GM12878 (cell line): ENCODE measurements around the gene SRSF11. TPM values are rescaled to one million over a fixed set of nuclear protein-coding genes. Genes with fewer than 3 reads are reported as not detected.

Experiments used
- ATAC-seq: fragments of 200-7000 bp; cut with Tn5 transposase; 3 replicates; pipeline ENCODE4 v1.9.1; 2020; ENCODE audit warnings: mild to moderate bottlenecking, moderate library complexity
- Bru-seq: library from RNA; stranded (reverse); fragments of 400-500 nt; gene quantifications from one replicate; lab custom pipeline; 2021; lab: Mats Ljungman, UMichigan
- BruChase-seq, 2 experiments: library from RNA; stranded (reverse); fragments of 400-500 nt; gene quantifications; one replicate each; lab custom pipeline; 2021; lab: Mats Ljungman, UMichigan
- BruUV-seq: library from RNA; stranded (reverse); fragments of 400-500 nt; replicated peaks from 2 replicates; lab custom pipeline; 2021; lab: Mats Ljungman, UMichigan
- CTCF ChIA-PET: fragments of 300-600 bp; sonication (Branson Sonifier 250); formaldehyde crosslinking; extraction: SDS; loops from one replicate; lab custom pipeline; 2021; ENCODE audit warnings: inconsistent platforms; lab: Yijun Ruan, JAX
- POLR2A ChIA-PET: fragments of 350-600 bp; formaldehyde crosslinking; extraction: SDS; loops from one replicate; lab custom pipeline; 2021; ENCODE audit warnings: inconsistent platforms; lab: Charles Lee
- RAD21 ChIA-PET: fragments of 300-600 bp; sonication (Branson Sonifier 250); formaldehyde crosslinking; loops from one replicate; lab custom pipeline; 2023; ENCODE audit warnings: antibody characterized with exemption; ENCODE audit not compliant: unreplicated experiment; lab: Charles Lee
- SMC1A ChIA-PET: fragments of 300-600 bp; sonication (Branson Sonifier 250); formaldehyde crosslinking; loops from one replicate; lab custom pipeline; 2023; ENCODE audit not compliant: unreplicated experiment, uncharacterized antibody; lab: Charles Lee
- DNase-seq: peaks from one replicate; pipeline ENCODE4 v3.0.0-alpha.2; 2011; ENCODE audit warnings: low read depth, low spot score
- FAIRE-seq: peaks from 3 replicates; lab custom pipeline; 2011; peaks lifted over from hg19 to GRCh38; lab: Jason Lieb, UNC
- H2AFZ ChIP-seq: 2 replicates; pipeline ENCODE4 v1.6.0; 2011; ENCODE audit warnings: low read depth, low read length, control low read depth; ENCODE audit not compliant: control insufficient read depth
- H3K27ac ChIP-seq: 2 replicates; pipeline ENCODE4 v1.5.1; 2011; ENCODE audit warnings: control low read depth; ENCODE audit not compliant: control insufficient read depth, insufficient read depth
- H3K27me3 ChIP-seq, 2 experiments: replicated peaks in 1 of 2; 2 replicates each; pipeline versions ENCODE4 v1.6.0 to v1.6.1; 2011; ENCODE audit warnings: low read length in 1 of 2; ENCODE audit not compliant: control insufficient read depth in 2 of 2, insufficient read depth in 2 of 2
- H3K36me3 ChIP-seq, 2 experiments: 2 replicates each; pipeline ENCODE4 v1.5.1; 2011; ENCODE audit warnings: low read length in 1 of 2; ENCODE audit not compliant: control insufficient read depth in 2 of 2, insufficient read depth in 2 of 2
- H3K4me1 ChIP-seq: 2 replicates; pipeline ENCODE4 v1.6.1; 2011; ENCODE audit warnings: mild to moderate bottlenecking, low read length, moderate library complexity, mixed read lengths; ENCODE audit not compliant: control insufficient read depth, insufficient read depth
- H3K4me2 ChIP-seq: 2 replicates; pipeline ENCODE4 v1.6.0; 2011; ENCODE audit warnings: control low read depth; ENCODE audit not compliant: control insufficient read depth, insufficient read depth
- H3K4me3 ChIP-seq: fragments of 200-600 bp; sonication (generic); 2 replicates; pipeline ENCODE4 v1.5.1; 2016
- H3K79me2 ChIP-seq: 2 replicates; pipeline ENCODE4 v1.6.0; 2011; ENCODE audit warnings: low read length; ENCODE audit not compliant: control insufficient read depth, insufficient read depth
- H3K9ac ChIP-seq: 2 replicates; pipeline ENCODE4 v1.8.0; 2011; ENCODE audit warnings: low read length, control low read depth, mixed read lengths; ENCODE audit not compliant: control insufficient read depth, insufficient read depth
- H3K9me3 ChIP-seq: replicated peaks from 3 replicates; pipeline ENCODE4 v1.5.1; 2011; ENCODE audit warnings: mild to moderate bottlenecking, low read length; ENCODE audit not compliant: control insufficient read depth, insufficient read depth
- H4K20me1 ChIP-seq: 2 replicates; pipeline ENCODE4 v1.6.0; 2011; ENCODE audit not compliant: control insufficient read depth, insufficient read depth
- CHD1 ChIP-seq: IDR thresholded peaks from 2 replicates; pipeline ENCODE4 v1.6.1; 2012; ENCODE audit warnings: low read depth, low read length, improper control_type of control experiment
- CREB1 ChIP-seq: IDR thresholded peaks from 2 replicates; pipeline ENCODE4 v1.6.1; 2012; ENCODE audit warnings: low read depth, mild to moderate bottlenecking, inconsistent platforms
- SIX5 ChIP-seq: IDR thresholded peaks from 2 replicates; pipeline ENCODE4 v1.6.1; 2011; ENCODE audit warnings: mild to moderate bottlenecking, low read depth, low read length, moderate library complexity; ENCODE audit not compliant: severe bottlenecking
- SMAD1 ChIP-seq: fragments of 450-650 bp; IDR thresholded peaks from 2 replicates; pipeline ENCODE4 v1.6.1; 2018; ENCODE audit warnings: mild to moderate bottlenecking, low read depth; ENCODE audit not compliant: partially characterized antibody
- SMAD5 ChIP-seq: IDR thresholded peaks from 2 replicates; pipeline ENCODE4 v1.6.1; 2016; ENCODE audit warnings: antibody characterized with exemption, low read depth
- SUPT20H ChIP-seq: IDR thresholded peaks from 2 replicates; pipeline ENCODE4 v1.6.1; 2011; ENCODE audit warnings: low read depth, mild to moderate bottlenecking, low read length, moderate library complexity, borderline replicate concordance; ENCODE audit not compliant: control insufficient read depth
- USF1 ChIP-seq: IDR thresholded peaks from 2 replicates; pipeline ENCODE4 v1.6.1; 2011; ENCODE audit warnings: borderline replicate concordance, low read depth, mild to moderate bottlenecking, moderate library complexity, mixed read lengths, low read length; ENCODE audit not compliant: insufficient read depth; ENCODE audit errors: extremely low read length
- ZBED1 ChIP-seq: IDR thresholded peaks from 2 replicates; pipeline ENCODE4 v1.6.1; 2016; ENCODE audit warnings: borderline replicate concordance
- ZBTB40 ChIP-seq: fragments of 450-650 bp; IDR thresholded peaks from 2 replicates; pipeline ENCODE4 v1.6.1; 2016; ENCODE audit warnings: mild to moderate bottlenecking, moderate library complexity, borderline replicate concordance
- ZZZ3 ChIP-seq: IDR thresholded peaks from 2 replicates; pipeline ENCODE4 v1.6.1; 2011; ENCODE audit warnings: low read depth; ENCODE audit not compliant: control insufficient read depth, insufficient read length
- WGBS: methylation state at CpG from one replicate; pipeline ENCODE4 v1.1.6; 2016; ENCODE audit warnings: low lambda C conversion rate; ENCODE audit not compliant: insufficient replicate concordance, insufficient coverage; ENCODE audit errors: missing lambda C conversion rate; 5-methylcytosine and 5-hydroxymethylcytosine counted together
- in situ Hi-C: fragments of 300-500 bp; cut with MboI; formaldehyde crosslinking; loops from 9 replicates; pipeline ENCODE4 v1.14.3; 2018; ENCODE audit warnings: mixed read lengths
- intact Hi-C: fragments of 100-400 bp; cut with micrococcal nuclease; formaldehyde crosslinking; loops from one replicate; pipeline ENCODE4 v1.14.2; 2022; ENCODE audit not compliant: unreplicated experiment
- long read RNA-seq, 2 experiments: library from polyadenylated mRNA; unstranded; transcript quantifications; one replicate each; pipeline ENCODE4 v2.0.0, GENCODE V29; 2019 to 2020
- polyA minus RNA-seq, 3 experiments: library from RNA; depleted of rRNA, polyadenylated mRNA; stranded (reverse); fragments of >200 nt; gene quantifications; 2 replicates each; pipeline ENCODE4 v1.2.3, GENCODE V29; 2011
- polyA plus RNA-seq, 11 experiments: library from polyadenylated mRNA; depleted of rRNA in 4 of 11; unstranded in 6 of 11; stranded (reverse) in 5 of 11; fragments of >200 nt; fragmentation: Nextera tagmentation in 4 of 11; fragmentation: Illumina TruSeq in 1 of 11; extraction: Ambion mirVana in 4 of 11; extraction: Trizol in 1 of 11; gene quantifications; 1 replicate in 1 of 11; 2 replicates in 10 of 11; pipeline versions ENCODE4 v1.2.1 to v1.2.3, GENCODE V29; 2011 to 2016; ENCODE audit warnings: inconsistent platforms in 2 of 11, missing spikeins in 2 of 11, low read depth in 1 of 11
- total RNA-seq, 4 experiments: library from RNA; depleted of rRNA in 3 of 4; stranded (reverse); fragments of >200 nt in 3 of 4; fragmentation: Illumina TruSeq in 1 of 4; extraction: Trizol in 1 of 4; gene quantifications; 2 replicates each; pipeline versions ENCODE4 v1.2.1 to v1.2.3, GENCODE V29; 2013 to 2021

SRSF11 gene
- 679 and 699 TPM in 2 replicates for total RNA-seq (2013; cell fraction: nucleolus; rRNA removed)
- total RNA-seq (2014; rRNA removed) (143 and 161 TPM in 2 replicates), total RNA-seq (2014; rRNA removed; fragmentation: Illumina TruSeq; extraction: Trizol) (206 and 215 TPM in 2 replicates), total RNA-seq (2021) (139 and 144 TPM in 2 replicates), polyA plus RNA-seq (2011; rRNA removed) (424 and 447 TPM in 2 replicates), polyA plus RNA-seq (2014; fragmentation: Illumina TruSeq; extraction: Trizol) (267 and 397 TPM in 2 replicates), polyA plus RNA-seq (2014; fragmentation: Nextera tagmentation; extraction: Ambion mirVana) (100 to 1,000 TPM in 1 of 2 experiments, 10 to 100 TPM in 1; 83.0 to 109 TPM), polyA plus RNA-seq (2014; rRNA removed) (185 and 210 TPM in 2 replicates), polyA plus RNA-seq (2016; fragmentation: Nextera tagmentation; extraction: Ambion mirVana) (100 to 1,000 TPM; 207 to 219 TPM), polyA minus RNA-seq (2011; rRNA and poly(A)+ RNA removed) (241 and 282 TPM in 2 replicates), Bru-seq, nascent RNA (percentile 97 among the genes with signal in this experiment), BruChase-seq, experiment 1, labeled RNA remaining after a 6-hour chase (percentile 98 among the genes with signal in this experiment), BruChase-seq, experiment 2, labeled RNA remaining after a 2-hour chase (percentile 98 among the genes with signal in this experiment)
- 67.0 TPM for polyA plus RNA-seq (2011; ENCODE audit: low read depth)
- polyA plus RNA-seq (2011; cell fraction: cytosol; rRNA removed) = 210 and 228 TPM in 2 replicates
- 782 and 792 TPM in 2 replicates for polyA plus RNA-seq (2011; cell fraction: nucleus; rRNA removed)
- polyA plus RNA-seq (2012) = 144 and 155 TPM in 2 replicates
- 69.1 and 84.6 TPM in 2 replicates for polyA minus RNA-seq (2011; cell fraction: cytosol; rRNA and poly(A)+ RNA removed)
- polyA minus RNA-seq (2011; cell fraction: nucleus; rRNA and poly(A)+ RNA removed) = 291 and 367 TPM in 2 replicates
- long read RNA-seq, experiment 1, transcript SRSF11-202 (13 exons, 3,784 nt) = major isoform, 7 of 119 reads
- long read RNA-seq, experiment 1, partial matches to known transcripts = 93 of 119 reads
- long read RNA-seq, experiment 1, other reads (novel, unspliced or antisense) = 14 of 119 reads
- long read RNA-seq, experiment 2, transcript SRSF11-203 (13 exons, 2,385 nt) = major isoform, 10 of 347 reads
- long read RNA-seq, experiment 2, partial matches to known transcripts = 266 of 347 reads
- long read RNA-seq, experiment 2, other reads (novel, unspliced or antisense) = 65 of 347 reads

- WGBS = under 1% methylated on average over 64 of the region's 74 CpGs
- CTCF ChIA-PET = interaction anchor here (0.6 to 2.3 kb wide), 5 partner anchors 13 to 855 kb away, joined by 3 to 14 read pairs (median 3); no protein-coding TSS in a partner anchor
- ATAC-seq (peak; percentile 96), DNase-seq (peak; percentile 79), FAIRE-seq (peak; percentile 77)
- H4K20me1 ChIP-seq = no peaks in the 10 kb centered on the region
- POLR2A ChIA-PET = interaction anchor here (0.7 to 3.4 kb wide), 10 partner anchors 9 to 860 kb away, joined by 3 to 43 read pairs (median 4); partner anchors contain the start of genes LRRC40 and ZRANB2
- H3K36me3 ChIP-seq = peaks cover 0 to 12% of the 10 kb centered on the region in 2 experiments; a peak in 3 of 4 replicates
- H3K27me3 ChIP-seq = no peaks in the 10 kb centered on the region
- peak within 1 kb of the TSS; percentile 87 for H3K4me2 ChIP-seq
- intact Hi-C loops = loop anchor here (1.0 to 5.0 kb wide), 2 partner anchors 16 to 131 kb away; partner anchors contain the start of genes ANKRD13C and LRRC40
- peaks cover 78% of the 10 kb centered on the region for H3K79me2 ChIP-seq
- RAD21 ChIA-PET = interaction anchor here (0.6 to 2.2 kb wide), 5 partner anchors 9 to 215 kb away, joined by 3 to 9 read pairs (median 3); partner anchors contain the start of gene CTH
- in situ Hi-C loops = no loop called here
- H3K9ac ChIP-seq = peak within 1 kb of the TSS; percentile 99
- no peaks in the 10 kb centered on the region; the same call in 1 of the 2 replicates for H3K4me1 ChIP-seq
- BruUV-seq = TSS peak; percentile 50
- H3K4me3 ChIP-seq = peak within 1 kb of the TSS; percentile 88
- no peaks in the 10 kb centered on the region for H3K9me3 ChIP-seq
- H3K27ac ChIP-seq = peak within 1 kb of the TSS; percentile 94
- peak within 1 kb of the TSS; percentile 77 for H2AFZ ChIP-seq
- SMC1A ChIA-PET = interaction anchor here (0.9 to 3.6 kb wide), 6 partner anchors 12 to 287 kb away, joined by 3 to 31 read pairs (median 4); no protein-coding TSS in a partner anchor
- TF ChIP-seq ZBED1 = 0 out of 2 replicates have a peak, but pooled peaks have one; percentile 16
- TF ChIP-seq SMAD5 = 0 out of 2 replicates have a peak, but pooled peaks have one; percentile 65
- TF ChIP-seq SIX5 = peak; percentile 33
- TF ChIP-seq ZZZ3 = no peak
- TF ChIP-seq CREB1 = peak; percentile 86
- no peak for TF ChIP-seq SMAD1
- TF ChIP-seq ZBTB40 = no peak
- TF ChIP-seq SUPT20H = no peak
- TF ChIP-seq CHD1 = 0 out of 2 replicates have a peak, but pooled peaks have one; percentile 63
- TF ChIP-seq USF1 = no peak
Observed at GRCh38 chr1:70221238-70222121, at the start of gene SRSF11. TSS of gene SRSF11 (plus strand) at chr1:70221380. CDS start at chr1:70221637, 257 bp downstream.
